ENCODE measurements around the gene ELF1.

The ELF1 gene

GRCh38 chr13:41034881-41035280, 15.8 kb upstream of the ELF1 start:
- H3K9me3 ChIP-seq (ENCODE audit: control insufficient read depth, low read length) = no peaks in the 10 kb centered on the region
- no peak overlapping the region for H3K4me3 ChIP-seq (ENCODE audit: low read length)
- no peaks in the 10 kb centered on the region for H3K36me3 ChIP-seq (ENCODE audit: control insufficient read depth, insufficient read depth, low read length)
- H3K9ac ChIP-seq (ENCODE audit: low read length) = no peak overlapping the region
- H3K4me1 ChIP-seq (ENCODE audit: control insufficient read depth, insufficient read depth, low read length) = peaks cover 11% of the 10 kb centered on the region
- no peaks in the 10 kb centered on the region for H3K27me3 ChIP-seq (ENCODE audit: control insufficient read depth, insufficient read depth, low read length)

- Histone ChIP-seq H3K27me3 (ENCODE audit: control insufficient read depth, insufficient read depth, low read length) (no peaks in the 10 kb centered on the region), H3K4me3 (ENCODE audit: low read length) (no peak overlapping the region), H3K9ac (ENCODE audit: low read length) (no peak overlapping the region), H3K36me3 (ENCODE audit: control insufficient read depth, insufficient read depth, low read length) (no peaks in the 10 kb centered on the region), H3K9me3 (ENCODE audit: control insufficient read depth, low read length) (no peaks in the 10 kb centered on the region), H3K4me1 (ENCODE audit: control insufficient read depth, insufficient read depth, low read length) (peaks cover 11% of the 10 kb centered on the region)
These were observed 15.3 kb upstream of the ELF1 start for GRCh38 chr13:41034382-41034781.

DNA sequence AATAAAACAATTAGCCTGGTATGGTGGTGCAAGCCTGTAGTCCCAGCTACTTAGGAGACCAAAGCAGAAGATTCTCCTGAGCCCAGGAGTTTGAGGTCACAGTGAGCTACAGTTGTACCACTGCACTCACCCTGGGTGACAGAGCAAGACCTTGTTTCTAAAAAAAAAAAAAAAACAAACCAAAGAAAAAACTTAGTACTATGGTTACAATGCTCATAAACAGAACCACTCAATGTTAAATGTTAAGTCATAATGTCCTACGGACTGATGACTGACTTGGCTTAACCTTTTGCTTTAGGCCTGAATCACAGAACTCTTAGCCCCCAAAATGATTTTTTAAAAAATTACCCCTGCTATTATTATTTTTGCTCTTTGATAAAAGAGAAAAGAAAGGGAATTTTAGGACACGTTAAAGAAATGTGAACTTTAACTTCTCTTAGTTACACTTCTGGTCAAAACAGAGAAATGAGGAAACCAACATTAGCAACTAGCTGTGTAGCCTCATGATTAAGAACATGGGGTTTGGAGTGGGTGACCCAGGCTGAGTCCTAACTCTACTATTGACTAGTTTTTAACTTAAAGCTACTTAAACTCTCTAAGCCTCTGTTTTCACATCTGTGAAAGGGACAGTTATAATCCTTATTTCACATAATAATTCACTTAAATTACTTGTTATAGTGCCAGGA, 13.7 kb upstream of the ELF1 start:
- Histone ChIP-seq H3K9me3 (ENCODE audit: control insufficient read depth, low read length) (no peaks in the 10 kb centered on the region), H3K4me3 (ENCODE audit: low read length) (no peak overlapping the region), H3K36me3 (ENCODE audit: control insufficient read depth, insufficient read depth, low read length) (no peaks in the 10 kb centered on the region), H3K27me3 (ENCODE audit: control insufficient read depth, insufficient read depth, low read length) (no peaks in the 10 kb centered on the region), H3K9ac (ENCODE audit: low read length) (no peak overlapping the region), H3K4me1 (ENCODE audit: control insufficient read depth, insufficient read depth, low read length) (peaks cover 16% of the 10 kb centered on the region)

GRCh38 chr13:41029629-41030028, 10.5 kb upstream of the ELF1 start:
- H3K36me3 ChIP-seq (ENCODE audit: control insufficient read depth, insufficient read depth, low read length) = no peaks in the 10 kb centered on the region
- H3K4me1 ChIP-seq (ENCODE audit: control insufficient read depth, insufficient read depth, low read length) = peaks cover 37% of the 10 kb centered on the region
- H3K9me3 ChIP-seq (ENCODE audit: control insufficient read depth, low read length) = no peaks in the 10 kb centered on the region
- H3K4me3 ChIP-seq (ENCODE audit: low read length) = no peak overlapping the region
- H3K27me3 ChIP-seq (ENCODE audit: control insufficient read depth, insufficient read depth, low read length) = no peaks in the 10 kb centered on the region
- no peak overlapping the region for H3K9ac ChIP-seq (ENCODE audit: low read length)

DNA sequence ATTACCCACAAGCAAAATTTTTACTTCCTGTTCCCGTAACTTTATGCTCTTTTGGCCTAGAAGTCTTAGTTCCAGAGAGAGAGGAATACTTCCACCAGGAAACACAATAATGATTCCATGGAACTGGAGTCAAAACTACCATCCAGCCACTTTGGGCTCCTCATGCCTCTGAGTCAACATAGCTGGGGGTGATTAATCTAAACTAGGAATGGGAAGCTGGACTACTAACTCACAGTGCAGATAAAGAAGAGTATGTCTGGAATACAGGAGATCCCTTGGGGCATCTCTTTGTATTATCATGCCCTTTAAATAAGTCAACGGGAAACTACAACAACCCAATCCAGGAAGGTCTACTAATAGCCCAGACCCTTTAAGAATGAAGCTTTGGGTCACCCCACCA, 8.9 kb upstream of the ELF1 start:
- no peak overlapping the region for H3K4me3 ChIP-seq (ENCODE audit: low read length)
- peaks cover 34% of the 10 kb centered on the region for H3K4me1 ChIP-seq (ENCODE audit: control insufficient read depth, insufficient read depth, low read length)
- no peaks in the 10 kb centered on the region for H3K27me3 ChIP-seq (ENCODE audit: control insufficient read depth, insufficient read depth, low read length)
- H3K9me3 ChIP-seq (ENCODE audit: control insufficient read depth, low read length) = no peaks in the 10 kb centered on the region
- H3K9ac ChIP-seq (ENCODE audit: low read length) = no peak overlapping the region
- H3K36me3 ChIP-seq (ENCODE audit: control insufficient read depth, insufficient read depth, low read length) = no peaks in the 10 kb centered on the region

- Histone ChIP-seq H3K4me1 (ENCODE audit: control insufficient read depth, insufficient read depth, low read length) (peaks cover 34% of the 10 kb centered on the region), H3K27me3 (ENCODE audit: control insufficient read depth, insufficient read depth, low read length) (no peaks in the 10 kb centered on the region), H3K9ac (ENCODE audit: low read length) (no peak overlapping the region), H3K9me3 (ENCODE audit: control insufficient read depth, low read length) (no peaks in the 10 kb centered on the region), H3K36me3 (ENCODE audit: control insufficient read depth, insufficient read depth, low read length) (no peaks in the 10 kb centered on the region), H3K4me3 (ENCODE audit: low read length) (no peak overlapping the region)
These were observed 7.7 kb upstream of the ELF1 start for GRCh38 chr13:41026788-41027187.

- Histone ChIP-seq H3K27me3 (ENCODE audit: control insufficient read depth, insufficient read depth, low read length) (no peaks in the 10 kb centered on the region), H3K9ac (ENCODE audit: low read length) (no peak overlapping the region), H3K4me3 (ENCODE audit: low read length) (no peak overlapping the region), H3K4me1 (ENCODE audit: control insufficient read depth, insufficient read depth, low read length) (peaks cover 43% of the 10 kb centered on the region), H3K9me3 (ENCODE audit: control insufficient read depth, low read length) (no peaks in the 10 kb centered on the region), H3K36me3 (ENCODE audit: control insufficient read depth, insufficient read depth, low read length) (no peaks in the 10 kb centered on the region)
These were observed 6.4 kb upstream of the ELF1 start for GRCh38 chr13:41025518-41025917.

DNA sequence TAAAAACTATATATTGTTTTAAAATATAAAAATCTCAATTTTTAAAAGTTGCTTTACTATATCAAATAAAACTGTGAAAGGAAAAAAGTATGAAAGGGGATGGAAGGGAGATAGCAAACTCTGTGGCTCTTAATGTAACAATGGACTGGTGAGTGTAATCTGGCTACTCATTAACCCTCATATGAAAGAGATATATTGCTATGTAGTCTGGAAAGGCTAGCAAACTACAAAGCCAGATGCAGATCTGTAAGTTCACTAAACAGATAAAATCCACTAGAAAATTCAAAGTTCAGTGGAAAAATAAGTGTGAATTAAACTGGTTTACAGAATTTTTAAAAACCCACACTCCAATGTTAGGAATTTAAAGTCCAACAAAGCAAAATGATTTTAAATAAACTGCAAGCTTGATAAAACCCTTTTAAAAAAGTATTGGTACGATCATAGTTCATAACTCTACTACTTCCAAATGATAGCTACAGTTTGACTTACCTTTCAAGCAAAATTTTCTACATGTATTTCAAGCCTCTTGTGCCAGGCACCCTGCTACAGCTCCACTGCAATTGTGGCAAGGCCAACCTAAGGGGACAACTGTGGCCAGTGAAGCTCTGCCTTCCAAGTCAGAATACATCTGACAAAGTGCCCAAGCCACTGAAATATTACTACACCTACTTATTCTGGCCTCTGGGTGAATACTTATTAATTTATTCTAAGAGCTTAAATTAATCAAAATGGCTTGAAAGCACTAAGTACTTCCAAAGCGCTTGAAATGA, 647 bp upstream of the ELF1 start:
- peak overlapping the region; percentile 69 for H3K9ac ChIP-seq (ENCODE audit: low read length)
- H3K9me3 ChIP-seq (ENCODE audit: control insufficient read depth, low read length) = no peaks in the 10 kb centered on the region
- no peaks in the 10 kb centered on the region for H3K36me3 ChIP-seq (ENCODE audit: control insufficient read depth, insufficient read depth, low read length)
- no peak overlapping the region for H3K4me3 ChIP-seq (ENCODE audit: low read length)
- H3K4me1 ChIP-seq (ENCODE audit: control insufficient read depth, insufficient read depth, low read length) = peaks cover 29% of the 10 kb centered on the region
- H3K27me3 ChIP-seq (ENCODE audit: control insufficient read depth, insufficient read depth, low read length) = no peaks in the 10 kb centered on the region

GRCh38 chr13:41018602-41018948, 541 bp downstream of the ELF1 start:
- no peak overlapping the region for H3K4me3 ChIP-seq (ENCODE audit: low read length)
- H3K36me3 ChIP-seq (ENCODE audit: control insufficient read depth, insufficient read depth, low read length) = no peaks in the 10 kb centered on the region
- H3K9ac ChIP-seq (ENCODE audit: low read length) = peak overlapping the region; percentile 69
- H3K27me3 ChIP-seq (ENCODE audit: control insufficient read depth, insufficient read depth, low read length) = no peaks in the 10 kb centered on the region
- H3K9me3 ChIP-seq (ENCODE audit: control insufficient read depth, low read length) = no peaks in the 10 kb centered on the region
- peaks cover 29% of the 10 kb centered on the region for H3K4me1 ChIP-seq (ENCODE audit: control insufficient read depth, insufficient read depth, low read length)

DNA sequence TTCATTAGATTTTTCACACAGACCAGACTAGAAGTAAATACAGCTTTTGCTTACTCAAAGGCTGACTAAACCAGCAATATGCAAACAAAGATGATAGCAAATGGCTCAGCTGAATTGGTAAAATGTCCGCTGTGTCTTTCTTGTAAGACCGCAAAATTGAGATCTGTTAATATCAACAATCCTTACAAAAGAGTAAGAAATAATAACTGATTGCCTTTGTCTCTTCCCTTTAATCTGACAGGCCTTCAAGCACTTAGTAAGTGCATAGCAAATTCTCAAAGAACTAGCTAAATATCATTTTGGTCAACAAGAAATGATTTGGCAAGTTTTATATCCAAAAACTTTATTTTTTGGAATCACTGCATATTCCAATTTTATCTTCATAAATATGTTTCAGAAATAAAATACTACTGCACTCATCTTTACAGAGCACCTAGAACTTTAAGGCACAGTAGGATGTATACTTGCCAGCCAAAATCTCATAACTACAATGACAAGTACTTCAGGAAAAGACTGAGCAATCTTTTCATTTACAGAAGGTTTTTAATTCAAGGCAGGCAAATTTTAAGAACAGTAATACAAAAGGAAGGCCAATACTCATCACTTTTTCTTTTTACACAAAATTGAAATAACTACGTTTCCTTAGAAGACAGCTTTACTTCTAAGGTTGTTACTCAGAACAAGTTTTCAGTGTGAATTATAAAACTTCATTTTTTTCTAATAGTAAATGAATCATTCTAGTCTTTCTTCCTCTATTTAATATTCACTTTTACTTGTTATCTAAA, 1.1 kb downstream of the ELF1 start:
- Histone ChIP-seq H3K9me3 (ENCODE audit: control insufficient read depth, low read length) (no peaks in the 10 kb centered on the region), H3K4me1 (ENCODE audit: control insufficient read depth, insufficient read depth, low read length) (peaks cover 29% of the 10 kb centered on the region), H3K27me3 (ENCODE audit: control insufficient read depth, insufficient read depth, low read length) (no peaks in the 10 kb centered on the region), H3K9ac (ENCODE audit: low read length) (peak overlapping the region; percentile 69), H3K36me3 (ENCODE audit: control insufficient read depth, insufficient read depth, low read length) (no peaks in the 10 kb centered on the region), H3K4me3 (ENCODE audit: low read length) (peak overlapping the region; percentile 5)

GRCh38 chr13:41017159-41017558, 2.0 kb downstream of the ELF1 start:
- Histone ChIP-seq H3K4me1 (ENCODE audit: control insufficient read depth, insufficient read depth, low read length) (peaks cover 29% of the 10 kb centered on the region), H3K27me3 (ENCODE audit: control insufficient read depth, insufficient read depth, low read length) (no peaks in the 10 kb centered on the region), H3K36me3 (ENCODE audit: control insufficient read depth, insufficient read depth, low read length) (no peaks in the 10 kb centered on the region), H3K4me3 (ENCODE audit: low read length) (no peak overlapping the region), H3K9me3 (ENCODE audit: control insufficient read depth, low read length) (no peaks in the 10 kb centered on the region), H3K9ac (ENCODE audit: low read length) (peak overlapping the region; percentile 69)

- H3K36me3 ChIP-seq (ENCODE audit: control insufficient read depth, insufficient read depth, low read length) = no peaks in the 10 kb centered on the region
- H3K4me1 ChIP-seq (ENCODE audit: control insufficient read depth, insufficient read depth, low read length) = peaks cover 20% of the 10 kb centered on the region
- H3K9me3 ChIP-seq (ENCODE audit: control insufficient read depth, low read length) = no peaks in the 10 kb centered on the region
- H3K4me3 ChIP-seq (ENCODE audit: low read length) = no peak overlapping the region
- no peak overlapping the region for H3K9ac ChIP-seq (ENCODE audit: low read length)
- H3K27me3 ChIP-seq (ENCODE audit: control insufficient read depth, insufficient read depth, low read length) = no peaks in the 10 kb centered on the region
These were observed 3.2 kb downstream of the ELF1 start for GRCh38 chr13:41015920-41016319.

Data from mucosa of stomach (tissue), 1 donor.